ENCODE measurements around the gene PXDN.
"Not testable (repeated sequence)": the region's sequence is repeated elsewhere in the genome, so short reads cannot be mapped to it uniquely, and the experiment has no call there.

PXDN gene

GRCh38 chr2:1701556-1702185, 42.6 kb downstream of the PXDN start:
- Histone ChIP-seq H3K27ac (ENCODE audit: insufficient read depth, low read length, poor library complexity, severe bottlenecking) (no peak overlapping the region), H3K27me3 (replicated peaks; ENCODE audit: control insufficient read depth, insufficient read depth, low read length, poor library complexity, severe bottlenecking) (no peaks in the 10 kb centered on the region), H3K4me1 (ENCODE audit: control insufficient read depth, insufficient read depth, low read length, poor library complexity, severe bottlenecking) (no peaks in the 10 kb centered on the region), H3K36me3 (ENCODE audit: control insufficient read depth, insufficient read depth, low read length) (no peaks in the 10 kb centered on the region), H3K9me3 (ENCODE audit: control insufficient read depth, low read length) (no peaks in the 10 kb centered on the region), H3K4me3 (ENCODE audit: insufficient read depth, low read depth, low read length, poor library complexity, severe bottlenecking) (no peak overlapping the region)
- no peak for DNase-seq

- no peak for DNase-seq
- Histone ChIP-seq H3K27me3 (replicated peaks; ENCODE audit: control insufficient read depth, insufficient read depth, low read length, poor library complexity, severe bottlenecking) (no peaks in the 10 kb centered on the region), H3K9me3 (ENCODE audit: control insufficient read depth, low read length) (no peaks in the 10 kb centered on the region), H3K4me3 (ENCODE audit: insufficient read depth, low read depth, low read length, poor library complexity, severe bottlenecking) (no peak overlapping the region), H3K36me3 (ENCODE audit: control insufficient read depth, insufficient read depth, low read length) (no peaks in the 10 kb centered on the region), H3K27ac (ENCODE audit: insufficient read depth, low read length, poor library complexity, severe bottlenecking) (no peak overlapping the region), H3K4me1 (ENCODE audit: control insufficient read depth, insufficient read depth, low read length, poor library complexity, severe bottlenecking) (no peaks in the 10 kb centered on the region)
These were observed 43.3 kb downstream of the PXDN start for GRCh38 chr2:1701020-1701419.

- H3K27me3 ChIP-seq (replicated peaks; ENCODE audit: control insufficient read depth, insufficient read depth, low read length, poor library complexity, severe bottlenecking); H3K27ac ChIP-seq (ENCODE audit: insufficient read depth, low read length, poor library complexity, severe bottlenecking): not testable (repeated sequence)
These were observed 43.9 kb downstream of the PXDN start for GRCh38 chr2:1700427-1700826.

GRCh38 chr2:1698188-1698945, 45.9 kb downstream of the PXDN start:
- Histone ChIP-seq H3K27ac (ENCODE audit: insufficient read depth, low read length, poor library complexity, severe bottlenecking) (no peak overlapping the region), H3K4me1 (ENCODE audit: control insufficient read depth, insufficient read depth, low read length, poor library complexity, severe bottlenecking) (no peaks in the 10 kb centered on the region)
- DNase-seq: no peak

More at GRCh38 chr2:1700427-1700826, 43.9 kb downstream of the PXDN start:
- H3K4me3 ChIP-seq (ENCODE audit: insufficient read depth, low read depth, low read length, poor library complexity, severe bottlenecking); DNase-seq; H3K9me3 ChIP-seq (ENCODE audit: control insufficient read depth, low read length); H3K36me3 ChIP-seq (ENCODE audit: control insufficient read depth, insufficient read depth, low read length); H3K4me1 ChIP-seq (ENCODE audit: control insufficient read depth, insufficient read depth, low read length, poor library complexity, severe bottlenecking): not testable (repeated sequence)

GRCh38 chr2:1697601-1698000, 46.7 kb downstream of the PXDN start:
- no peaks in the 10 kb centered on the region for H3K27me3 ChIP-seq (replicated peaks; ENCODE audit: control insufficient read depth, insufficient read depth, low read length, poor library complexity, severe bottlenecking)
- no peak overlapping the region for H3K4me3 ChIP-seq (ENCODE audit: insufficient read depth, low read depth, low read length, poor library complexity, severe bottlenecking)
- DNase-seq: no peak
- H3K9me3 ChIP-seq (ENCODE audit: control insufficient read depth, low read length): no peaks in the 10 kb centered on the region
- no peaks in the 10 kb centered on the region for H3K4me1 ChIP-seq (ENCODE audit: control insufficient read depth, insufficient read depth, low read length, poor library complexity, severe bottlenecking)
- H3K36me3 ChIP-seq (ENCODE audit: control insufficient read depth, insufficient read depth, low read length): no peaks in the 10 kb centered on the region
- H3K27ac ChIP-seq (ENCODE audit: insufficient read depth, low read length, poor library complexity, severe bottlenecking): no peak overlapping the region

More at GRCh38 chr2:1698188-1698945, 45.9 kb downstream of the PXDN start:
- H3K4me3 ChIP-seq (ENCODE audit: insufficient read depth, low read depth, low read length, poor library complexity, severe bottlenecking): no peak overlapping the region
- H3K27me3 ChIP-seq (replicated peaks; ENCODE audit: control insufficient read depth, insufficient read depth, low read length, poor library complexity, severe bottlenecking): no peaks in the 10 kb centered on the region
- H3K36me3 ChIP-seq (ENCODE audit: control insufficient read depth, insufficient read depth, low read length): no peaks in the 10 kb centered on the region
- no peaks in the 10 kb centered on the region for H3K9me3 ChIP-seq (ENCODE audit: control insufficient read depth, low read length)

- no peak for DNase-seq
- Histone ChIP-seq H3K4me3 (ENCODE audit: insufficient read depth, low read depth, low read length, poor library complexity, severe bottlenecking) (no peak overlapping the region), H3K4me1 (ENCODE audit: control insufficient read depth, insufficient read depth, low read length, poor library complexity, severe bottlenecking) (no peaks in the 10 kb centered on the region), H3K27me3 (replicated peaks; ENCODE audit: control insufficient read depth, insufficient read depth, low read length, poor library complexity, severe bottlenecking) (no peaks in the 10 kb centered on the region), H3K27ac (ENCODE audit: insufficient read depth, low read length, poor library complexity, severe bottlenecking) (no peak overlapping the region), H3K36me3 (ENCODE audit: control insufficient read depth, insufficient read depth, low read length) (no peaks in the 10 kb centered on the region), H3K9me3 (ENCODE audit: control insufficient read depth, low read length) (no peaks in the 10 kb centered on the region)
These were observed 47.8 kb downstream of the PXDN start for GRCh38 chr2:1696472-1696871.

- Histone ChIP-seq H3K27me3 (replicated peaks; ENCODE audit: control insufficient read depth, insufficient read depth, low read length, poor library complexity, severe bottlenecking) (no peaks in the 10 kb centered on the region), H3K27ac (ENCODE audit: insufficient read depth, low read length, poor library complexity, severe bottlenecking) (no peak overlapping the region), H3K36me3 (ENCODE audit: control insufficient read depth, insufficient read depth, low read length) (no peaks in the 10 kb centered on the region), H3K9me3 (ENCODE audit: control insufficient read depth, low read length) (no peaks in the 10 kb centered on the region), H3K4me1 (ENCODE audit: control insufficient read depth, insufficient read depth, low read length, poor library complexity, severe bottlenecking) (no peaks in the 10 kb centered on the region), H3K4me3 (ENCODE audit: insufficient read depth, low read depth, low read length, poor library complexity, severe bottlenecking) (no peak overlapping the region)
- DNase-seq: no peak
These were observed 49.7 kb downstream of the PXDN start for GRCh38 chr2:1694371-1695271.

- H3K27ac ChIP-seq (ENCODE audit: insufficient read depth, low read length, poor library complexity, severe bottlenecking): no peak overlapping the region
- no peak for DNase-seq
- no peaks in the 10 kb centered on the region for H3K27me3 ChIP-seq (replicated peaks; ENCODE audit: control insufficient read depth, insufficient read depth, low read length, poor library complexity, severe bottlenecking)
- no peaks in the 10 kb centered on the region for H3K9me3 ChIP-seq (ENCODE audit: control insufficient read depth, low read length)
- H3K4me3 ChIP-seq (ENCODE audit: insufficient read depth, low read depth, low read length, poor library complexity, severe bottlenecking): no peak overlapping the region
- no peaks in the 10 kb centered on the region for H3K4me1 ChIP-seq (ENCODE audit: control insufficient read depth, insufficient read depth, low read length, poor library complexity, severe bottlenecking)
- no peaks in the 10 kb centered on the region for H3K36me3 ChIP-seq (ENCODE audit: control insufficient read depth, insufficient read depth, low read length)
These were observed 50.6 kb downstream of the PXDN start for GRCh38 chr2:1693723-1694122.

GRCh38 chr2:1692342-1692741, 52.0 kb downstream of the PXDN start:
- Histone ChIP-seq H3K27ac (ENCODE audit: insufficient read depth, low read length, poor library complexity, severe bottlenecking) (no peak overlapping the region), H3K27me3 (replicated peaks; ENCODE audit: control insufficient read depth, insufficient read depth, low read length, poor library complexity, severe bottlenecking) (no peaks in the 10 kb centered on the region), H3K9me3 (ENCODE audit: control insufficient read depth, low read length) (no peaks in the 10 kb centered on the region), H3K36me3 (ENCODE audit: control insufficient read depth, insufficient read depth, low read length) (no peaks in the 10 kb centered on the region), H3K4me1 (ENCODE audit: control insufficient read depth, insufficient read depth, low read length, poor library complexity, severe bottlenecking) (no peaks in the 10 kb centered on the region), H3K4me3 (ENCODE audit: insufficient read depth, low read depth, low read length, poor library complexity, severe bottlenecking) (no peak overlapping the region)
- DNase-seq: no peak

GRCh38 chr2:1691366-1691765, 52.9 kb downstream of the PXDN start:
- Histone ChIP-seq H3K27ac (ENCODE audit: insufficient read depth, low read length, poor library complexity, severe bottlenecking) (no peak overlapping the region), H3K4me1 (ENCODE audit: control insufficient read depth, insufficient read depth, low read length, poor library complexity, severe bottlenecking) (no peaks in the 10 kb centered on the region), H3K27me3 (replicated peaks; ENCODE audit: control insufficient read depth, insufficient read depth, low read length, poor library complexity, severe bottlenecking) (no peaks in the 10 kb centered on the region), H3K4me3 (ENCODE audit: insufficient read depth, low read depth, low read length, poor library complexity, severe bottlenecking) (no peak overlapping the region), H3K36me3 (ENCODE audit: control insufficient read depth, insufficient read depth, low read length) (no peaks in the 10 kb centered on the region), H3K9me3 (ENCODE audit: control insufficient read depth, low read length) (no peaks in the 10 kb centered on the region)
- DNase-seq: no peak

All from effector memory CD4-positive, alpha-beta T cell (primary cell).